HepG2 (cell line): ENCODE results near the gene TMEM198. TPM values are rescaled to one million over a fixed set of nuclear protein-coding genes. Genes with fewer than 3 reads are reported as not detected.

Experiments used
- AHDC1 ChIP-seq: sonication (generic); formaldehyde crosslinking; IDR thresholded peaks from 2 replicates; pipeline ENCODE4 v1.5.1; 2020; ENCODE audit warnings: mild to moderate bottlenecking, missing genetic modification reagents, borderline replicate concordance
- CBX1 ChIP-seq: IDR thresholded peaks from one replicate; pipeline ENCODE4 v1.6.1; 2016; ENCODE audit warnings: antibody characterized with exemption, low read depth
- GLMP ChIP-seq: sonication (generic); formaldehyde crosslinking; IDR thresholded peaks from 2 replicates; pipeline ENCODE4 v1.9.0; 2021; ENCODE audit warnings: missing genetic modification reagents, mild to moderate bottlenecking, borderline replicate concordance
- MAFK ChIP-seq, 2 experiments: IDR thresholded peaks in 1 of 2; conservative IDR thresholded peaks in 1 of 2; 2 replicates each; pipeline ENCODE4 v1.6.1; 2011; ENCODE audit warnings: improper control_type of control experiment in 2 of 2, low read length in 2 of 2
- MAZ ChIP-seq, 2 experiments: sonication (generic) in 1 of 2; formaldehyde crosslinking in 1 of 2; IDR thresholded peaks; 2 replicates each; pipeline versions ENCODE4 v1.5.0 to v1.6.1; 2012 to 2020; ENCODE audit warnings: low read depth in 2 of 2, mild to moderate bottlenecking in 2 of 2, borderline replicate concordance in 1 of 2, improper control_type of control experiment in 1 of 2, low read length in 1 of 2, missing genetic modification reagents in 1 of 2, moderate library complexity in 1 of 2
- ZC3H13 ChIP-seq: sonication (generic); formaldehyde crosslinking; IDR thresholded peaks from 2 replicates; pipeline ENCODE4 v1.8.1; 2023; ENCODE audit warnings: mild to moderate bottlenecking, missing genetic modification reagents, moderate library complexity
- ZNF121 ChIP-seq: sonication (generic); formaldehyde crosslinking; IDR thresholded peaks from 2 replicates; pipeline ENCODE4 v1.5.0; 2020; ENCODE audit warnings: mild to moderate bottlenecking, missing genetic modification reagents
- ZNF24 ChIP-seq: fragments of 450-650 bp; IDR thresholded peaks from 2 replicates; pipeline ENCODE4 v1.6.1; 2017; ENCODE audit warnings: antibody characterized with exemption, mild to moderate bottlenecking
- ZNF280D ChIP-seq: sonication (generic); formaldehyde crosslinking; IDR thresholded peaks from 2 replicates; pipeline ENCODE4 v1.5.1; 2020; ENCODE audit warnings: mild to moderate bottlenecking, missing genetic modification reagents
- ZNF382 ChIP-seq: sonication (generic); formaldehyde crosslinking; IDR thresholded peaks from 2 replicates; pipeline ENCODE4 v1.5.0; 2020; ENCODE audit warnings: missing genetic modification reagents, mild to moderate bottlenecking, borderline replicate concordance
- ZNF660 ChIP-seq: sonication (generic); formaldehyde crosslinking; IDR thresholded peaks from 2 replicates; pipeline ENCODE4 v1.5.1; 2020; ENCODE audit warnings: mild to moderate bottlenecking, low read depth, missing genetic modification reagents, borderline replicate concordance
- ZSCAN5A ChIP-seq: sonication (generic); formaldehyde crosslinking; IDR thresholded peaks from 2 replicates; pipeline ENCODE4 v1.8.0; 2022; ENCODE audit warnings: mild to moderate bottlenecking, missing genetic modification reagents, borderline replicate concordance
- ZUFSP ChIP-seq: sonication (generic); formaldehyde crosslinking; IDR thresholded peaks from 2 replicates; pipeline ENCODE4 v1.9.0; 2021; ENCODE audit warnings: missing genetic modification reagents, mild to moderate bottlenecking, borderline replicate concordance
- polyA plus RNA-seq, 8 experiments: library from polyadenylated mRNA; depleted of rRNA in 3 of 8; stranded (reverse) in 7 of 8; unstranded in 1 of 8; fragments of >200 nt; fragmentation: Illumina TruSeq in 4 of 8; extraction: Trizol in 4 of 8; gene quantifications; 2 replicates each; pipeline versions ENCODE4 v1.2.1 to v1.2.3, GENCODE V29; 2011 to 2016; ENCODE audit warnings: low read depth in 4 of 8, missing spikeins in 1 of 8, mixed read lengths in 1 of 8; ENCODE audit not compliant: insufficient read depth in 1 of 8
- total RNA-seq, 5 experiments: library from RNA; depleted of rRNA; stranded (reverse); fragments of >200 nt; fragmentation: Illumina TruSeq; extraction: Trizol; gene quantifications; 2 replicates each; pipeline ENCODE4 v1.2.3, GENCODE V29; 2016; ENCODE audit warnings: low read depth in 1 of 5

The TMEM198 gene
- total and polyA plus RNA-seq, 2 of the 13 experiments (the other 11 are each of a cell fraction or from before 2014, with no cell fraction given) = 17.3 to 23.5 TPM

- no peak for TF ChIP-seq AHDC1 (CRISPR knock-in tag)
- no peak for TF ChIP-seq ZUFSP (CRISPR knock-in tag)
- no peak for TF ChIP-seq ZNF121 (CRISPR knock-in tag)
- peak; percentile 21 for TF ChIP-seq CBX1
- no peak; the same call in 1 of the 2 replicates for TF ChIP-seq ZSCAN5A (CRISPR knock-in tag)
- no peak for TF ChIP-seq ZNF382
- TF ChIP-seq ZNF660 = peak; percentile 31; the same call in 1 of the 2 replicates
- TF ChIP-seq ZNF280D = no peak
- peak; percentile 99 for TF ChIP-seq MAZ (IDR thresholded peaks at IDR 0.05; ENCODE audit: borderline replicate concordance, low read depth, low read length)
- TF ChIP-seq MAZ (CRISPR knock-in tag; IDR thresholded peaks at IDR 0.05; ENCODE audit: low read depth) = peak; percentile 93
- TF ChIP-seq MAFK (conservative IDR thresholded peaks at IDR 0.05 in 1 of 2, IDR thresholded peaks at IDR 0.05 in 1 of 2; ENCODE audit: low read length in 2 of 2) = no peak
- TF ChIP-seq ZC3H13 (CRISPR knock-in tag) = peak; percentile 92
- TF ChIP-seq ZNF24 = no peak
- no peak for TF ChIP-seq GLMP (CRISPR knock-in tag)
Measured at GRCh38 chr2:219543596-219544358, at the start of gene TMEM198, which contains the start of gene CHPF (continued).
